T-helper 2 cell treated with Interferon-gamma antibody and Interleukin-4, amounts not matched to agents 100 ng/mL and 5 ng/mL, for 36 hours (primary cell): ENCODE data around the gene CEACAM3. TPM values are rescaled to one million over a fixed set of nuclear protein-coding genes. Genes with fewer than 3 reads are reported as not detected.

Experiments used
- intact Hi-C: fragments of 100-400 bp; cut with micrococcal nuclease; formaldehyde crosslinking; loops from one replicate; pipeline ENCODE4 v1.15.1; 2023
- total RNA-seq: library from RNA; stranded (reverse); gene quantifications from 2 replicates; pipeline ENCODE4 v1.2.3, GENCODE V29; 2022

Gene CEACAM3
- total RNA-seq, 1 donor from 2014 or later: not detected

DNA sequence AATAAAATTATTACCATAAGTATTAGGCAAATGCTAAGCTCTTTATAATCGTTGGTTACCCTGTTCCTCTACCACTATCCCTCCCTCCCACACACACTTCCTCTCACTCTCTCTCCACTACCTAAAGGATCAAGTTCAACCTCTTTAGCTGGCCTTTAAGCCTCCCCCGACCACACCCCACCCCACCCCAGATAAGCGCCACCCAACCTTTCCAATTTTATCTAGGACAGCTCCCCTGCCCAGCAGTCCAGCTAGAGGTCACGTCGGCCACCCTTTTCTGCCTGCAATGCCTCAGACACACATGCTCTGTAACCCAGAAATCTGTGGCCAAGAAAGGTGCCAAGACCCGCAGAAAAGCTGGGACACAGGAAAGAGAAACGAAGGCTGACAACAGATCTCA is 47.0 kb downstream of the CEACAM3 start:
- intact Hi-C loops: no loop called here

DNA sequence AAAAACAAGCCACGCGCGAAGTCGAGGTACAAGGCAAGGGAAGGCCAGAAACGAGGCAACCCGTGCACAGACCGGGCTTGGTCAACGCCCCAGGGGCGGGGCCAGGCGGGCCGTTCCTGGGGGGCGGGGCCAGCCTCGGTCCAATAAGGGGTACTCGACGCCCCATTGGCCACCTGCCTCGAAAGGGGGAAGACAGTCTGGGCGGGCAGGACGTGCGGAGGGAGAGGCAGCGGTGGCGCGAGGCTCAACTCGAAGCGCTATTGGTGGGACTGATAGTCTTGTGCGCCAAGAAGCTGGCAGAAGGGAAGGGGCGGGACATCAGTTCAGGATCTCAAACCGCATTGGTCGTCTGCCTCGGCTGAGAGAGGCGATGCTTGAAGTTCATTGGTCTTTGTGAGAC is 48.2 kb downstream of the CEACAM3 start, which contains the start of gene LYPD4:
TSS of gene LYPD4 (minus strand) at position 83 of the 400 bp plus-strand sequence. CDS start 5,398 bp downstream, outside the sequence.
- intact Hi-C loops: no loop called here

DNA sequence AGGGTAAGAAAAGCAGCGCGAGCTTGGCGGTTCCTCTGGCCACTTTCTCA is 48.4 kb downstream of the CEACAM3 start, which contains the start of gene DMRTC2:
TSS of gene DMRTC2 (plus strand) at position 42 of the 50 bp plus-strand sequence. CDS start 2,387 bp downstream, outside the sequence.
- intact Hi-C loops: no loop called here

DNA sequence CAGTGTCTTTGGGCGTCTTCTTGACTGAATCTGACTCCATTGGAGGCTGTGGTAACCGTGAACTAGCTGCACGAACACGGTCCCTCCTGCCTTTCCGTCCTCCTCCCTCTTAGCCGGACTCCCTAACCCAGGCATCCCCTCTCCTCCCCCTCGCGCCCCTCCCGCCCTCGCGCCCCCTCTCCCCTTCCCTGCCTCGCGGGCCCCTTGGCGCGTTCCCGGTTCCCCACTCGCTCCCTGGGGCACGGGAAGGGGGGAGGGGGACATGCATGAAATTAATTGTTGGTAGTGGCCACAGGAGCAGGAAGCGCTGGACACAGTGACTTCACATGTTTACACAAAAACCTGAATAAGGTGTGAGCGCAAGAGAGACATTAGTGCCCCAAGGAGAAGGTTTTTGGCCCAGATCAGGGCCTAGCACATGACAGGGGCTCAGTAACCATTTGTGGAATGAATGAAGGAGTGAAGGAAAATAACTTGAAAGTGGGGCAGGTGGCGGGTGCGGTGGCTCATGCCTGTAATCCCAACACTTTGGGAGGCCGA is 48.7 kb downstream of the CEACAM3 start:
- intact Hi-C loops: no loop called here

DNA sequence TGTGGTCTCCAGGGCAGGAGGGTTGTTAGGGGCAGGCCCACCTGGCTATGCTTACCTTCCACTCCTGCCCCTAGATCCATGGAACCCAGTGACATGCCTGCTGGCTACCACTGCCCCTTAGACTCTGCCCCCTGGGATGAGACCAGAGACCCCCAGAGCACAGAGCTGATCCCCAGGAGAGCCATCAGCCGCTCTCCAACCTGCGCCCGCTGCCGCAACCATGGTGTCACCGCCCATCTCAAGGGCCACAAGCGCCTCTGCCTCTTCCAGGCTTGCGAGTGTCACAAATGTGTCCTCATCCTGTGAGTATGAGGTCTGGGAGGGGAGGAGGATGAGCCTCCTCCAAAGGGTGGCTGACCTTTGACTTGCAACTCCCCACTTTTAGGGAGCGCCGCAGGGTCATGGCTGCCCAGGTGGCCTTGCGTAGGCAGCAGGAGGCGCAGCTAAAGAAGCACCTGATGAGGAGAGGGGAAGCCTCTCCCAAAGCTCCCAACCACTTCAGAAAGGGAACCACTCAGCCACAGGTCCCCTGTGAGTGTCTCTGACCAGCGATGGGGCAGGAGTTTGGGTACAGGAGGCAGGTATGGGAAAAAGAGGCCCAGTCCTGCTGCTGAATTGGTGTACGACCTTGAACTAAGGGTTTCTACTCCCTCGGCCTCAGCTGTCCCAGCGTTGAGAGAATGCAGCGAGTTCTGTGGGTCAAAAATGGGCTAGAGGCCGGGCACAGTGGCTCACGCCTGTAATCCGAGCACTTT is 51.1 kb downstream of the CEACAM3 start:
- intact Hi-C loops: no loop called here

DNA sequence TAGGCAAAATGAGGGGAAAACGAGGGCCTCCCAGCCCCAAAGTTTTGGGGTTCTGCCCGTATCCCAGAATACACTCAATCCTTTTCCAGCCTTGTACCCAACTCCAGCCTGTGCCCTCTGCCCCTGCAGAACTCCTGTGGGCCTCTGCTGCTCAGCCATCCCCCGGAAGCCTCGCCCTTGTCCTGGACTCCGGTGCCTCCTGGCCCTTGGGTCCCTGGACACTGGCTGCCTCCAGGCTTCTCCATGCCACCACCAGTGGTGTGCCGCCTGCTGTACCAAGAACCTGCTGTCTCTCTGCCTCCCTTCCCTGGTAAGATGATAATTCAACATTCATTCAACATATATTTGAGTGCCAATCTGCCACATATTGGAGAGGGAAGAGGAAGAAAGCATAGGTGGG is 52.3 kb downstream of the CEACAM3 start:
- intact Hi-C loops: no loop called here

DNA sequence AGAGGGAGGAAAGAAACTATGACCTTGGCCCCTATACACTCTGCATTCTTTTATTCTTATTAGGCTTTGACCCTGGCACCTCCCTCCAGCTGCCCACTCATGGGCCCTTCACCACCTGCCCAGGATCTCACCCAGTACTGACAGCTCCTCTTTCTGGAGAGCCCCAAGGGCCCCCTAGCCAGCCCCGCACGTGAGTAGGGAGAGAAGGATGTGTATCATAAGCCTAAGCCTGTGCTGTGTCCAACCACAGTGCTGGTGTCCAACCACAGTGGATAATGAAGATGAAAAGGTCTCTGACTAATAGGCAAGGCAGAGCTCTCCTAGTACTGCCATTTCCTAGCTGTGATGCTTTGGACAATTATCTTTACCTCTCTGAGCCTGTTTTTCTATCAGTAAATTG is 52.7 kb downstream of the CEACAM3 start:
- intact Hi-C loops: no loop called here

DNA sequence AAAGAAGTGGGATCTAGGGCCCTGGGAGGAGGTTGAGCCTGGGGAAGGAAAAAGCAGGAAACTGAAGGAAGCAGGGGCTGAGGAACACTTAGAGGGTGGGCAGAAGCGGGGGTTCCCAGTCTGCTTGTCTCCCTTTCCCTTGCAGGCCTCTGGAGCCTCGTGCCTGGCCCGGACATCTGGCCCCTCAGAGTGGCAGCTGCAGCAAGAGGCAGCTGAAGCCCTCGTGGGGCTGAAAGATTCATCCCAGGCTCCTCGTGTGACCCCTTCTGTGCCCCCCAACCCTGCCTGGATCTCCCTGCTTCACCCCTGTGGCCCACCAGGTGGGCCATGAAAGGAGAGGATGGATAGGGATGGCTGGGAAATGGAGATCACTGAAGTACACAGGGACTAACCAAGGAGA is 54.0 kb downstream of the CEACAM3 start:
- intact Hi-C loops: no loop called here

DNA sequence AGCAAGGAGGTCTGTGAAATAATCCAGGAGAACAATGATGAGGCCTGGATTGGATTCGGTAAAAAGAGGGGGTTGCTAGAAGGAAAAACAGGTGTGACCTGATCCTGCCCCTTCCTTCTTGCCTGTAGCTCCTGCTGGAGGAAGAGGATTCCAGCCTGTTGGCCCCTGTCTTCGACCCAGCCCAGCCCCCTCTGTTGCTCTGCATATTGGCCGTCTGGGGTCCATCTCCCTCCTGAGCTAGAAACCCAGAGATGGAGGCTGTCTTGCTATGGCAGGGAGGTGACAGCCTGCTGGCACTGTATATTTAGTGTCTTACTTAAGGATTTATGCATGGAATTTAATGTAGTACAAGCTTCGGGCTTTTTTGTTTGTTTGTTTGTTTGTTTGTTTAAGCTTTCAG is 55.1 kb downstream of the CEACAM3 start:
- intact Hi-C loops: no loop called here

DNA sequence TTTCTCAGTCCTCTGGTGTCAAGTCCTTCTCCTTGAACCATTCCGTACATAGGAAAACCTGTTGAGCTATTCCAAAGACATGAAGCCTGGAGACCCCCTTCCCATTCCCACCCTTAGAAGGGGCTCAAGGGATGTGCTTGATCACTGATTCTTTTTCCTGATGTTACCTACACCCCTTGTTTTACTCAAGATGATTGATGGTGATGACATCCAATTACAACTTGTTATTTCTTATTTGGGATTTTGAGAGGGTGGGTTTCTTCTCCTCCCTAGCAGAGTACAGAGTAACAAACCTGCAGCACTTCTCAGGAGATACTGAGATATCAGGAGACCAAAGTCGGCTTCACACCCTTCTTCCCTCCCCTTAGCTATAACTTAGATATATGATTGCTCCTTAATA is 57.0 kb downstream of the CEACAM3 start:
- intact Hi-C loops: no loop called here

DNA sequence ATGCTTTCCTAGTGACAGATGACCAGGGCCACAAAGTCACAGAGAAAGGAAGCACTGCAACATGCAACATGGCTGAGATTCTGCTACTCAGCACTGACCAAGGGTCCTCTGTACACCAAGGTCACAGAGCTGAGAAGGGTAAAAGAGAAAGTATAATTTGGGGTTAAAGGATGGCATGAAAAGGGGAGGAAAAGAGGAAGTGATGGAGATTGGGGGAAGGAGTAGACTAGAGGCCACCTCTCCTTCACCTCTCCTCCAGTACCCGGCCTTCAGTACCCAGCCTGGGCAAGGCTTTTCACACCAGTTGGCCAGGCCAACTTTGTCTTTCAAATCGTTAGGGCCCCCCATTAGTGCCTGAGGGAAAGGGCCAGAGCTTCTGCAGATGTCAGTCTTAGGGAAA is 57.4 kb downstream of the CEACAM3 start:
- intact Hi-C loops: no loop called here

DNA sequence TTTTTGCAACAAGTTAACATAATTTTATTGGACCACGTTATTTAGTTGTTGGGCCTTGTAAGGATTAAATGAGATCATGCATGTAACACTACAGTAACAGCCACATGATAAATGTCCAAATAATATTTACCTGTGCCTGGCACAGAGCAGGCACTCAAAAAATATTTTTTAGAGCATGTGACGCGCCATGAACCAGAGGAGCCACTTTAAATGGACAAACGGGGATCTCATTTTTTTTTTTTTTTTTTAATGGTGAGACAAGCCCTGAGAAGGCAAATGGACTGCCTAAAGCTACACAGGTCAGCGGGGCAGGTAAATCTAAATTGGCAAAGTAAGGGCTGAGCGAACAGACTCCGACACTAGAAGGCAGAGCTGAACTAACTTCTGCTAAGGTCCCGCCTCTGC is 62.8 kb downstream of the CEACAM3 start:
- intact Hi-C loops: loop anchor here (1.0 to 5.0 kb wide), 3 partner anchors 76 to 218 kb away; partner anchors contain the start of genes RABAC1 and ZNF574

DNA sequence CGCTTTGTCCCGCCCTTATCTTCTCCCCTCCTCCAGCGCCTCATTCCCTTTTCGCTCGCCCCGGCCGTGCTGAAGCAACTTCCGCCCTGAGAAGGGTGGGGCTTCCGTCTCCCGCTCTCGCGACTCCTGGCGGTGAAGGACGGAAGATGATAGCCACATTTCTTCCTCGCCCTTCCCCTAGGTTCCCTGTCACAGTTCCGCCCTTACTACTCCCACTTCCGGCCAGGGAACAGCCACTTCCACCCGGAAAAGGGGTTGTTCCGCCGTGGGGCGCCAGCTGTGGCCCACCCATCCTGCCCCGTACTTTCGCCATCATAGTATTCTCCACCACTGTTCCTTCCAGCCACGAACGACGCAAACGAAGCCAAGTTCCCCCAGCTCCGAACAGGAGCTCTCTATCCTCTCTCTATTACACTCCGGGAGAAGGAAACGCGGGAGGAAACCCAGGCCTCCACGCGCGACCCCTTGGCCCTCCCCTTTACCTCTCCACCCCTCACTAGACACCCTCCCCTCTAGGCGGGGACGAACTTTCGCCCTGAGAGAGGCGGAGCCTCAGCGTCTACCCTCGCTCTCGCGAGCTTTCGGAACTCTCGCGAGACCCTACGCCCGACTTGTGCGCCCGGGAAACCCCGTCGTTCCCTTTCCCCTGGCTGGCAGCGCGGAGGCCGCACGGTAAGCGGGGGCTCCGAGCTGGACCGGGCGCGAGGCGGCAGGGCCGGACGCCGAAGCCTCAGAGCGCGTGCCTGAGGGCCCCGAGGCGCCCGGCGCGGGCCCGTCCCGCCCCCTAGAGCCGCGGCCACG is 63.4 kb downstream of the CEACAM3 start, which contains the start of gene RPS19:
TSS of gene RPS19 (plus strand) at position 638 of the 801 bp plus-strand sequence. CDS start 520 bp downstream, outside the sequence.
- intact Hi-C loops: loop anchor here (1.0 to 5.0 kb wide), 5 partner anchors 11 to 217 kb away; partner anchors contain the start of genes RABAC1 and ZNF574

DNA sequence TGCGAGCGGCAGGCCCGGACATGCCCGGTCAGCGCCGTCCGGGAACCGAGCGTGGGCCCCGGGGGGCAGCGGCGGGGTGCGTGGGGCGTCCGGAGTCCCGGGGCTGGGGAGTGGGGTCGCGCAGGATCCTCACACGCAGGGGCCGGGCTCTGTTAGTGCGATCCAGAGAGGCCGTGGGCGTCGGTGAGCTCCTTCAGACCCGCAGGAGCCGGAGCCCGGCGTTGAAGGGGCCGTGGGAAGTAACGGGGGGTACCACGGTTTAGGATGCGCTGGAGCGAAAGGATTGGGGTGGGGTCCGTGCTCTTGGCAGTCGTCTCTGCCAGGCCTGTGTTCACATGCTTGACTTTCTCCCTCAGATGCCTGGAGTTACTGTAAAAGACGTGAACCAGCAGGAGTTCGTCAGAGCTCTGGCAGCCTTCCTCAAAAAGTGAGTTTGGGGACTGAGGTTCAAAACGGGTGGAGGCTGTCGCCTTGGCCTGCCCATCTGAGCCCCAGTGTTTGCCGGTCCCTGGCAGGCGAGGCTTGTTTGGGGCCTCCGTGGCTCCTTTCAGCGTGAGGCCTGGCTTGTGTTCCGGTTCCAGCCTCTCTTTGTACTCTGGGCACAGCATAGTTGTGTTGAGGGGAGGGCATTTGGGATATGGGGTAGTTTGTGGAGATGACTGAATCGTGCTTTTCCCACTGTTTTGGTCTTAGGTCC is 64.2 kb downstream of the CEACAM3 start:
- intact Hi-C loops: loop anchor here (1.0 kb wide), 2 partner anchors 11 to 24 kb away; no protein-coding TSS in a partner anchor

Other genes with a start within 250 kb of the CEACAM3 start
- gene CEACAM21, start 220.4 kb upstream of the CEACAM3 start, total RNA-seq: 44.3 and 49.9 TPM in 2 replicates
- not detected in 2 replicates for gene CEACAM4, start 169.5 kb upstream of the CEACAM3 start, total RNA-seq
- not detected in 2 replicates for gene CEACAM7, start 108.3 kb upstream of the CEACAM3 start, total RNA-seq
- not detected in 2 replicates for gene CEACAM5, start 88.0 kb upstream of the CEACAM3 start, total RNA-seq
- not detected in 2 replicates for gene CEACAM6, start 41.1 kb upstream of the CEACAM3 start, total RNA-seq
- gene LYPD4, start 48.1 kb downstream of the CEACAM3 start, total RNA-seq: not detected in 2 replicates
- not detected in 2 replicates for gene DMRTC2, start 48.5 kb downstream of the CEACAM3 start, total RNA-seq
- 2,743 and 2,797 TPM in 2 replicates for gene RPS19, start 63.7 kb downstream of the CEACAM3 start, total RNA-seq
- gene CD79A, start 80.7 kb downstream of the CEACAM3 start, total RNA-seq: 1.7 TPM in 2 replicates
- gene ARHGEF1, start 86.6 kb downstream of the CEACAM3 start, total RNA-seq: 593 TPM in 2 replicates
- gene ERFL, start 131.9 kb downstream of the CEACAM3 start, total RNA-seq: 1.7 and 1.8 TPM in 2 replicates
- 63.6 and 67.5 TPM in 2 replicates for gene RABAC1, start 162.7 kb downstream of the CEACAM3 start, total RNA-seq
- 2.3 and 2.5 TPM in 2 replicates for gene ATP1A3, start 197.6 kb downstream of the CEACAM3 start, total RNA-seq